PC-9 (cell line): ENCODE measurements around the gene SPAG17.

ENCODE experiments used
- EZH2 ChIP-seq: fragments of 200-600 bp; sonication (generic); IDR thresholded peaks from 2 replicates; pipeline ENCODE4 v1.8.0; 2017; ENCODE audit warnings: antibody characterized with exemption, low read depth
- TF ChIP-seq, protein P1 (sequence below): fragments of 200-600 bp; sonication (generic); conservative IDR thresholded peaks from 2 replicates; pipeline ENCODE4 v1.6.1; 2017; ENCODE audit warnings: mixed run types, antibody characterized with exemption, mild to moderate bottlenecking, moderate library complexity

GRCh38 chr1:118128761-118129160, 56.3 kb downstream of the SPAG17 start:
- TF ChIP-seq, protein P1, sequence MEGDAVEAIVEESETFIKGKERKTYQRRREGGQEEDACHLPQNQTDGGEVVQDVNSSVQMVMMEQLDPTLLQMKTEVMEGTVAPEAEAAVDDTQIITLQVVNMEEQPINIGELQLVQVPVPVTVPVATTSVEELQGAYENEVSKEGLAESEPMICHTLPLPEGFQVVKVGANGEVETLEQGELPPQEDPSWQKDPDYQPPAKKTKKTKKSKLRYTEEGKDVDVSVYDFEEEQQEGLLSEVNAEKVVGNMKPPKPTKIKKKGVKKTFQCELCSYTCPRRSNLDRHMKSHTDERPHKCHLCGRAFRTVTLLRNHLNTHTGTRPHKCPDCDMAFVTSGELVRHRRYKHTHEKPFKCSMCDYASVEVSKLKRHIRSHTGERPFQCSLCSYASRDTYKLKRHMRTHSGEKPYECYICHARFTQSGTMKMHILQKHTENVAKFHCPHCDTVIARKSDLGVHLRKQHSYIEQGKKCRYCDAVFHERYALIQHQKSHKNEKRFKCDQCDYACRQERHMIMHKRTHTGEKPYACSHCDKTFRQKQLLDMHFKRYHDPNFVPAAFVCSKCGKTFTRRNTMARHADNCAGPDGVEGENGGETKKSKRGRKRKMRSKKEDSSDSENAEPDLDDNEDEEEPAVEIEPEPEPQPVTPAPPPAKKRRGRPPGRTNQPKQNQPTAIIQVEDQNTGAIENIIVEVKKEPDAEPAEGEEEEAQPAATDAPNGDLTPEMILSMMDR: no peak
- no peak for TF ChIP-seq EZH2
